Activated naive CD4-positive, alpha-beta T cell treated with anti-CD3 and anti-CD28 coated beads, Interleukin-2, amount 10 ng/mL, durations not matched to agents 5 hours and 36 hours (primary cell): ENCODE data around the gene TNIK. TPM values are rescaled to one million over a fixed set of nuclear protein-coding genes. Genes with fewer than 3 reads are reported as not detected.

Source experiments
- microRNA-seq: library from miRNA; unstranded; fragments of <30 nt; microRNA quantifications from one replicate; pipeline ENCODE4 v1.2.0, GENCODE V29; 2022; ENCODE audit warnings: borderline microRNAs expressed, borderline replicate concordance
- total RNA-seq, 2 experiments: library from RNA; stranded (reverse); gene quantifications; one replicate each; pipeline ENCODE4 v1.2.3, GENCODE V29; 2021

TNIK gene
- 10 to 100 TPM; 68.1 to 70.3 TPM for total RNA-seq

GRCh38 chr3:171459942-171460724, at the start of gene TNIK:
TSS of gene TNIK (minus strand) at chr3:171460405. CDS start at chr3:171460063, 342 bp downstream.

DNA sequence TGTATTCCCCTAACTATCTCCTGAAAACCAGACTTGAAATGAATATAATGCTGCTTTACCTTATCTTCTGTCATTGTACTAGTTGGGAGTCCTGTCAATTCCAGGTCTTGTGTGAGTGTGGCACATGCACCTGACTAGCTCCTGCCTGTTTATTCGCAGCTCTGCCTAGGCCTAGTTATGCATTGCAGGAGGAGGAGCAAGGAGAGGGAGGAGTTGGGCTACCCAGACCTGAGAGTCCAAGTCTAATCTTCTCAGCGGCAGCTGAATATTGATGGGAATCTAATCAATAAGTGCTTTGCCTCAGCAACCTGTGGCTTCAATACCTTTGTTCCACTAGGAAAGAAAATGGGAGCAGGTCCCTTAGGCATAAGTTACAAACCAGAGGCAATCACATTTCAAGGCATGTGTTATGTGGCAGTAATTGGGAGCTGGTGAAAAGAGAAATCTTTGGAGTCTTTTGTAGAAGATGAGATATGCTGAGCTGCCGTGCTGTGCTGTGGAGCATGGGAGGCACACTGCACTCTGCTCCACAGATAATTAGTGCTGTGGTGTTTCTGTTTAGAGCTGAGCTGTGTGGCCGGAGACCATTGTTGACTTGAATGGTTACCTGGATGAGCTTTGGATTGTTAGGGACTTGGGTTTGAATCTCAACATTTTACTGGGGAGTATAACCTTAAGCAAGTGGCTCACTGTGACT, 433.5 kb downstream of the TNIK start, which contains the start of gene SLC2A2:
TSS of gene SLC2A2 (minus strand) at position 124 of the 697 bp plus-strand sequence. CDS start at position 74, 50 bp downstream.

Small RNA genes within 50 kb of the gene (microRNA-seq; reads per million reads assigned to microRNA genes)
- gene MIR569: not detected
